Measurements from ENCODE around the gene PSD4.
A peak's percentile ranks its signal among the peaks of the same experiment; 100 is the strongest.
"Not testable (repeated sequence)": the region's sequence is repeated elsewhere in the genome, so short reads cannot be mapped to it uniquely, and the experiment has no call there.

The PSD4 gene

DNA sequence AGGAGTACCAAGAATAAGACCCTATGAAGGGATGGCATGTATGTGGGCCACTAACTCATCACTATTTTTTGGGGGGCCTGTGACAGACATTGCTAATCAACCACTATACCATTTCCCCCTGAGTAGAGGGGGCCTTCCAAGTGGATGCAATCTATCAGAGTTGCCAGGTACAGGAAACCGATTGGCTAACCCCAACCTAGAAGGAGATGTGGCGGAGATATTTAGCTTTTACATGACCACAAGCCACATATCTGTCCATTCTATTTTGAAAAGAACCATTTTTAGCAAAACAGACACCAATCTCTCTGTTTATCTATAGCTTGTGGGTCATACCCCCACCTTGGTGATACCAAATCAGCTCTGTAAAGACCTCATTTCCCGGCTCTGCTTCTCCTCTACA, 53.9 kb downstream of the PSD4 start:
- H3K4me3 ChIP-seq, result no peak overlapping the region
- no peaks in the 10 kb centered on the region for H3K36me3 ChIP-seq (replicated peaks)
- no peaks in the 10 kb centered on the region for H3K4me1 ChIP-seq
- no peak for DNase-seq (ENCODE audit: low spot score in 2 of 2)
- in situ Hi-C loops (cut with MboI; ENCODE audit: low sequenced_read_pairs), result no loop called here
- no peaks in the 10 kb centered on the region for H3K27me3 ChIP-seq (ENCODE audit: low read depth)
- H3K9me3 ChIP-seq, result no peaks in the 10 kb centered on the region

DNA sequence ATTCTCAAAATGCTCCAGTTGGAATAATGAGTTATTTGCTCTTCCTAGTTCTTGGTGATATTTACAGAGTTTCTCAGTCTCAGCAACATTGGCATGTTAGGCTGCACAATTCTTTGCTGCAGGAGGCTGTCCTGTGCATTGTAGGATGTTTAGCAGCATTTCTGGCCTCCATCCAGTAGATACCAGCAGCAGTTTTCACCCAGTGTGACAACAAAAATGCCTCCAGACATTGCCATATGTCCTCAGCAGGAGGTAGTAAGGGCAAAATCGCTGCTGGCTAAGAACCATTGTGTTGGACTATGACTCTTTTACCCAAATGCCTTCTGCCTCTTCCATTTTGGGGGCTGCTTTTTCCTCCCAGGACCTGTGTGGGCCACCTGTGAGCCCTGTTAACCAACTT, 54.6 kb downstream of the PSD4 start:
- in situ Hi-C loops (cut with MboI; ENCODE audit: low sequenced_read_pairs), result no loop called here
- DNase-seq (ENCODE audit: low spot score in 2 of 2), result no peak
- Histone ChIP-seq H3K9me3 (no peaks in the 10 kb centered on the region), H3K36me3 (replicated peaks) (no peaks in the 10 kb centered on the region), H3K27me3 (ENCODE audit: low read depth) (no peaks in the 10 kb centered on the region), H3K4me1 (no peaks in the 10 kb centered on the region), H3K4me3 (no peak overlapping the region)

DNA sequence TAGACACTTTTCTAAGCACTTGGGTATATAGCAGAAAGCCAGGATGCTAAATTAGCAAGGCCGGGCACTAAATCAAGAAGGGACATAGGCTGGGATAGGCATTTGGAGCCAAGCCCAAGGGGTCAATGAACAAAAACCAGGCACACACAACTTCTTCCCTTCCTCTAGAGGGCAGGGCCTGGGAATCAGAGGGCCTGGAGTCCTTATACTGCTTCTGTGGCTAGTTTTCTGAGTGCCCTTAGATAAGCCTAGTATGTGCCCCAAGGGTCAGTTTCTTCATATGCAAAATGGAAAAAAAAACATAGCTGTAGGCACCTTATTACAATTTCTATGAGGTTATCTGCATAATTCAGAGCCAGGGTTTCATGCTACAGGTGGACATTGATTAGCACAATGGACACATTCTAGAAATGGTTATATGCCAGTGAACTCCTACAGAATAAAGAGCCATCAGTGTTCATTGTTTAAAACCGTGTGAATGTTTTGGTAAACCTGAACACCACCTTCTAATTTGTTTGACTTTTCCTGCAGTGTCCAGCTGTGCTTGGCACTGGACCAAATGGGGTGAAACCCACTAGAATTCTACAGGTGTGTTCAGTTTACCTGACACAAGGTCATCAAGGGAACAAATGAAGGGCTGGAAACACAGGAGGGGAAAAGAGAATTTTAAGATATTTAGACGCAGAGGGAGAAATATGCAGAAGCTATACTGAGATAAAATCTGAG, 55.4 kb downstream of the PSD4 start:
- no peaks in the 10 kb centered on the region for H3K9me3 ChIP-seq
- H3K27me3 ChIP-seq (ENCODE audit: low read depth), result no peaks in the 10 kb centered on the region
- in situ Hi-C loops (cut with MboI; ENCODE audit: low sequenced_read_pairs), result no loop called here
- H3K4me3 ChIP-seq, result no peak overlapping the region
- no peaks in the 10 kb centered on the region for H3K36me3 ChIP-seq (replicated peaks)
- peak in 1 of 2 experiments; percentile 9 for DNase-seq (ENCODE audit: low spot score in 2 of 2)
- H3K4me1 ChIP-seq, result no peaks in the 10 kb centered on the region

DNA sequence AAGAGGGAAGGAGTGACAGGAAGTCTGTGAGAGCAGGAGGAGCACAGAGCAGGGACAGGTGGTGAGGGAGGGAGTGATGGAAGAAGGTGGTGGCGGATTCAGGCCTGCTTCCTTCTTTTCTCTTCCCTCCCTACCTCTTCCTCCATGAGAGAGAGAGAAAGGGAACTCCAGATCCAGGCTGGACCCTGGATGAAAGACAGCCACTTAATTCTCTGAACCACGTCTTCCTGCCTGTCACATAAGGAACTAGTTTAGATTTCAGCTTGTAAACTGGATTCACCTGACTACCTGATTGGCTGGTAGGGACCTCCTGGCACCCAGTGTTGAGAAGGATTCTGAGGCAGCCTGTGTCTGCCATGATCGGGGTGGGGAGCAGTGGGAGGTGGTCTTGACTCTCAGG, 56.0 kb downstream of the PSD4 start:
- in situ Hi-C loops (cut with MboI; ENCODE audit: low sequenced_read_pairs), result no loop called here
- no peak for DNase-seq (ENCODE audit: low spot score in 2 of 2)
- Histone ChIP-seq H3K9me3 (no peaks in the 10 kb centered on the region), H3K4me3 (no peak overlapping the region), H3K4me1 (no peaks in the 10 kb centered on the region), H3K27me3 (ENCODE audit: low read depth) (no peaks in the 10 kb centered on the region), H3K36me3 (replicated peaks) (no peaks in the 10 kb centered on the region)

DNA sequence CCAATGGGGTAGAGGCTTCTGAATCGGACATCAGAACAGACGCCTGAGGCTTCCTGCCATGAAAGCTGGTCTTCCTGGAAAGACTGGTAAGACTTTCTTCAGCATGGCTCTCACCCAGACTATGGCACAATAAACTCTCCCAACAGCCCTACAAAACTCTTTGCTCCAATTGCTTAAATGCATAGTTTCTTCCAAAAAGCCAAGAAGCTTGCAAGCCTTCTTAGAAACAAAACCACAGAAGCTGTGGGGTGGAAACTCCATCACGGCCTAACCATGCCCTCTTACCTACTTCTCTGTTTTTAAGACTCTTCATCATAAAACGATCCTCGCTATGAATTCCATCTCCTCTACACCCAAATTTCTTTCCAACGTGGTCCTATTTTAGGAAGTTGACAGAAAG, 56.8 kb downstream of the PSD4 start:
- DNase-seq (ENCODE audit: low spot score in 2 of 2), result no peak
- in situ Hi-C loops (cut with MboI; ENCODE audit: low sequenced_read_pairs), result no loop called here
- no peaks in the 10 kb centered on the region for H3K27me3 ChIP-seq (ENCODE audit: low read depth)
- H3K9me3 ChIP-seq, result no peaks in the 10 kb centered on the region
- H3K4me1 ChIP-seq, result no peaks in the 10 kb centered on the region
- no peaks in the 10 kb centered on the region for H3K36me3 ChIP-seq (replicated peaks)
- H3K4me3 ChIP-seq, result no peak overlapping the region

DNA sequence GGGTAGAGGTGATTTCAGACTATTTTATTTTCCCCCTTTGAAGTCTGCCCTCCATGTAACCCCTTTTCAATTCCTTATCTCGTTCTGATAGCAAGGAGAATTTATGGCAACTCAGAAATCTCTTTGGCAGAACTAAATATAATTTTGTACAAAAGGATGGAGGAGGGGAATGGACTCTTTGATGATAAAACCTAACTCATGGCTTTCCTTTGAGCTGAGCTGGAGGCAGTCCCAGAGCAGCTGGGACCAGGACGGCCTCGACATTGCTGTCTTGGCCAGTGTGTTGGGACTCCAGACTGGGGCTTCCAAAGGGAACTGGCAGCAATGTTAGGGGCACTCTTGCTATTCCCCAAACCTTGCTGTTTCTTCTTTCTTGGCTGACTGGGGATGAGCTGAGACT, 57.3 kb downstream of the PSD4 start:
- no peak for DNase-seq (ENCODE audit: low spot score in 2 of 2)
- Histone ChIP-seq H3K36me3 (replicated peaks) (no peaks in the 10 kb centered on the region), H3K27me3 (ENCODE audit: low read depth) (no peaks in the 10 kb centered on the region), H3K9me3 (no peaks in the 10 kb centered on the region), H3K4me1 (no peaks in the 10 kb centered on the region), H3K4me3 (no peak overlapping the region)
- in situ Hi-C loops (cut with MboI; ENCODE audit: low sequenced_read_pairs), result no loop called here

DNA sequence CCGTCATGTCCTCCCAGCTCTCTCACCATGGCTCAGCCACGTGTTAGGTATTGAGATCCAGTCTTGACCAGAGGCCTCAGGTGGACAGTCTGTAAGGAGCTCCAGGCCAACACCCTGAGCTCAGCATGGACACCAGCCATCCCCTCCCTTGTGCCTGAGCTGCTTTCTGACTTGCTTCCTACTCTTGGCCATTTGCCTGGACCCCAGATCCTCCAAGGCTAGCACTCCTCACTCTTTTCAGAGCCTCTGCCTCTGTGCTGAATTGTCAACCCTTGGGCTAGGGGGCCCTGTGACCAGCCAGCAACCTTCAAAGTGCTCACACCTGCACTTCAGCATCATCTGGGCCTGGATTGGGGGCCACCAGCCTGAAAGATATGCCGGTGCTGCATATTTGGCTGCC, 58.4 kb downstream of the PSD4 start:
- no peak for DNase-seq (ENCODE audit: low spot score in 2 of 2)
- peaks cover 1% of the 10 kb centered on the region for H3K4me1 ChIP-seq
- no peaks in the 10 kb centered on the region for H3K9me3 ChIP-seq
- no peak overlapping the region for H3K4me3 ChIP-seq
- in situ Hi-C loops (cut with MboI; ENCODE audit: low sequenced_read_pairs), result no loop called here
- no peaks in the 10 kb centered on the region for H3K27me3 ChIP-seq (ENCODE audit: low read depth)
- H3K36me3 ChIP-seq (replicated peaks), result peaks cover 5% of the 10 kb centered on the region

DNA sequence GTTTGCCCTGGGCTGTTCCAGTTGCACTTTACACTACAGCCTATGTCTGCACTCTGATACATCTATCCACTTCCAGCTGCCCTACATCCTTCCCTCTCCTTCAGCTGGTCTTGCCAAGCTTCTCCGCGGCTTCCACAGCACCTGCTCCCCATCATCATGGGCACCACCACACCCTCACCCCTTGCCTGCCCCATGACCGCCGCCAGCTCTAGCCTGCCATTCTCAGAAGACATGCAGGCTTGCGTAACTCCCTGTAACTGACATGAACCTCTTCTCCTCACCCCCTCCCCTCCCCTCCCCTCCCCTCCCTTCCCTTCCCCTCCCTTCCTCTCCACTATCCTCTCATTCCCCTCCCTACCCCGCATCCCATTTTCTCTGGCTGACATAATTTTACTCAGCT, 59.0 kb downstream of the PSD4 start:
- Histone ChIP-seq H3K27me3 (ENCODE audit: low read depth) (no peaks in the 10 kb centered on the region), H3K9me3 (no peaks in the 10 kb centered on the region), H3K4me3 (no peak overlapping the region), H3K4me1 (peaks cover 7% of the 10 kb centered on the region), H3K36me3 (replicated peaks) (peaks cover 11% of the 10 kb centered on the region)
- in situ Hi-C loops (cut with MboI; ENCODE audit: low sequenced_read_pairs), result no loop called here
- DNase-seq (ENCODE audit: low spot score in 2 of 2), result no peak

DNA sequence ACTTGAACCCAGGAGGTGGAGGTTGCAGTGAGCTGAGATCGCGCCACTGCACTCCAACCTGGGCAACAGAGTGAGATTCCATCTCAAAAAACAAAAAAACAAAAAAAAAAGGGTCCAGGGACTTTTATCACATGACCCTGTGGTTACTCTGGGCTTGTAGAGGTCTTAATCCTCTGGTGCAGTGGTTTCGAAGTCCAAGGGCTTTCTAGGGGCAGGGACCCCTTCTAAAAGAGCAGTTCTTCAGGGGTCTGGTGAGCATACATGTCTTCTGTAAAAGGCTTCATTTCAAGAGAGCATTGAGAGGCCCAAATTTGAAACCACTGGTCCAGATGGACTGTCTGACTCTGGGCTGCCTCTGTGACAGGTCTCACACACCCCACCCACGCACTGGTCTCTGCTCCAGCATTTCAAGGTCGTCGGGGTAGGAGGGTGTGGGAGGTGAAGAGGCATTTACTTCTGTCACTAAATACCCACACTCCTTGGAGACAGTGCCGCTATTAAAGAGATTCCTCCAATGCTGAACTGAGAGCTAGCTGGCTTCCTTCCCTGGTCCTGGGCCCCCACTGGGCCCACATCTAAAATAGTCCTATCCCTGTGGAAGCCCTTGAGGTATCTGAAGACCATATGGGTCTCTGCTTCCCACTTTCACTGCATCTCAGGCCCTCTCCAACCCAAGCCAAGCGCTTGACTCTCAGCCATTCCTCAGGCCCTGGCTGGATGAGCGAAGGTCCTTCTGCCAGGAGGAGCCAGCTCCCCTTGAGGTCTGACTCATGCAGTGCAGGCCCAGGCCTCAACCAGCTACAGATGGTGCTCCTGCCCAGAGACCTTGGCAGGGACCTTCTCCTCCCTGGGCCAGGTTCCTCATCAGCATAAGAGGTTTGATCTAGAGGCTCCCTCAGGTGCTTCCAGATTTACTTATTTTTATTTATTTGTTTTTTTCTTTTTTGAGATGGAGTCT, 60.1 kb downstream of the PSD4 start:
- no peak overlapping the region for H3K4me3 ChIP-seq
- no peaks in the 10 kb centered on the region for H3K27me3 ChIP-seq (ENCODE audit: low read depth)
- DNase-seq (ENCODE audit: low spot score in 2 of 2), result peak in 1 of 2 experiments; percentile 29
- peaks cover 7% of the 10 kb centered on the region for H3K4me1 ChIP-seq
- H3K9me3 ChIP-seq, result no peaks in the 10 kb centered on the region
- peaks cover 23% of the 10 kb centered on the region for H3K36me3 ChIP-seq (replicated peaks)
- in situ Hi-C loops (cut with MboI; ENCODE audit: low sequenced_read_pairs), result no loop called here

DNA sequence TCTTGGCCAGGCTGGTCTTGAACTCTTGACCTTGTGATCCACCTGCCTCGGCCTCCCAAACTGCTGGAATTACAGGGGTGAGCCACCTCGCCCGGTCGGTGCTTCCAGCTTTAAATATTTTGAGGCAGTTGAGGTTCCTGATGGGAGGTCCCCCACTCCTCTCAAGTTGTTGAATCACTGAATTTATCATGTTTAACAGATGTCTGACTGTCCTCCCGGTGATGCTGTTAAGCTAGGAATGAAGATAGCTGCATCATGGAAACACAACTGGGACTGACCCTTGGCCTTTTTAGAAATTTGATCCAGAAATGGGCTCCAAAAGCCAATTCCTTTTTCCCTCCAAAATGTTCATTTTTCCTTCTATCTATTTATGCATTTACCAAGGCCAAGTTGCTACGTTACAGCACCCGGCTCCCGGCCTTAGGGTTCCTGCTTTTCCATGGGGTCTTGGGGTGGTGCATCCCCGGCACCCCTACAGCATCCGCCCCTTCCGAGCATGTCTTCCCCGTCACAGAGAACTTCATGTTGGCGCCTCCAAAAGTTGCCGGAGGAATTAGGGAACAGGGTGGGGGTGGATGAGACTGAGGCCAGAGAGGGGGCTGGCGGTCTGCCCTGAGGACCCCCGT, 61.1 kb downstream of the PSD4 start:
- in situ Hi-C loops (cut with MboI; ENCODE audit: low sequenced_read_pairs), result no loop called here
- H3K27me3 ChIP-seq (ENCODE audit: low read depth), result no peaks in the 10 kb centered on the region
- H3K9me3 ChIP-seq, result no peaks in the 10 kb centered on the region
- DNase-seq (ENCODE audit: low spot score in 2 of 2), result no peak
- peak overlapping the region; percentile 70 for H3K4me3 ChIP-seq
- H3K4me1 ChIP-seq, result peaks cover 7% of the 10 kb centered on the region
- H3K36me3 ChIP-seq (replicated peaks), result peaks cover 32% of the 10 kb centered on the region

DNA sequence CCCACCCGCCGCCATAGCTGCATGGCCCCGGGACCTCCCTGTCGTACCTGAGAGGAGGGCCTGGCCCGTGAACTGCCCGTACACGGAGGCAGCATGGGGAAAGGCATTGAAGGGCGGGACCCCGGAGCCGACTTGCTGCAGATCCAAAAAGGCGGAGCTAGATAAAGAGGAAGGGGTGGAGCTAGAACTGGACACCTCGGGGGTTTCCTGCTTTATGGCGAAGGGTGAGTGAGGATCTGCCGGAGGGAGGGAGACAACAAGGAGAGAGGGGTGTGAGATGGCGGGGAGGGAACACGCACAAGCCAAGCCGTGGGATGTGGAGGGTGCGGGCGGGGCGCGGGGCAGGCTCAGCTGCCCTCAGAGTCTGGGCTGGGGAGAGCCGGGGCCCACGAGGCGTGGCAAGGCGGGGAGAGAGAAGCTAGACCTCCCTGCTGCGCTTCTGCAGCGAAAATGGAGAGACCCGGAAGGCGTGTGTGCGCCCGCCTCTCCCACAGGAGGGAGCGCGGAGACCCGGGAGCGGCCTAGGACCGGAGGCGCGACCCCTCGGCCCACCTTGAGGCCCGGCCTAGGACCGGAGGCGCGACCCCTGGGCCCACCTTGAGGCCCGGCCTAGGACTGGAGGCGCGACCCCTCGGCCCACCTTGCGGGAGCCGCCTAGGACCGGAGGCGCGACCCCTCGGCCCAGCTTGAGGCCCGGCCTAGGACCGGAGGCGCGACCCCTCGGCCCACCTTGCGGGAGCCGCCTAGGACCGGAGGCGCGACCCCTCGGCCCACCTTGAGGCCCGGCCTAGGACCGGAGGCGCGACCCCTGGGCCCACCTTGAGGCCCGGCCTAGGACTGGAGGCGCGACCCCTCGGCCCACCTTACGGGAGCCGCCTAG, 61.8 kb downstream of the PSD4 start:
- H3K4me1 ChIP-seq; H3K27me3 ChIP-seq (ENCODE audit: low read depth); in situ Hi-C loops (cut with MboI; ENCODE audit: low sequenced_read_pairs); H3K9me3 ChIP-seq: not testable (repeated sequence)
- peak overlapping the region; percentile 70 for H3K4me3 ChIP-seq
- H3K36me3 ChIP-seq (replicated peaks), result peaks cover 40% of the 10 kb centered on the region
- peak; percentile 94 for DNase-seq (ENCODE audit: low spot score in 2 of 2)

DNA sequence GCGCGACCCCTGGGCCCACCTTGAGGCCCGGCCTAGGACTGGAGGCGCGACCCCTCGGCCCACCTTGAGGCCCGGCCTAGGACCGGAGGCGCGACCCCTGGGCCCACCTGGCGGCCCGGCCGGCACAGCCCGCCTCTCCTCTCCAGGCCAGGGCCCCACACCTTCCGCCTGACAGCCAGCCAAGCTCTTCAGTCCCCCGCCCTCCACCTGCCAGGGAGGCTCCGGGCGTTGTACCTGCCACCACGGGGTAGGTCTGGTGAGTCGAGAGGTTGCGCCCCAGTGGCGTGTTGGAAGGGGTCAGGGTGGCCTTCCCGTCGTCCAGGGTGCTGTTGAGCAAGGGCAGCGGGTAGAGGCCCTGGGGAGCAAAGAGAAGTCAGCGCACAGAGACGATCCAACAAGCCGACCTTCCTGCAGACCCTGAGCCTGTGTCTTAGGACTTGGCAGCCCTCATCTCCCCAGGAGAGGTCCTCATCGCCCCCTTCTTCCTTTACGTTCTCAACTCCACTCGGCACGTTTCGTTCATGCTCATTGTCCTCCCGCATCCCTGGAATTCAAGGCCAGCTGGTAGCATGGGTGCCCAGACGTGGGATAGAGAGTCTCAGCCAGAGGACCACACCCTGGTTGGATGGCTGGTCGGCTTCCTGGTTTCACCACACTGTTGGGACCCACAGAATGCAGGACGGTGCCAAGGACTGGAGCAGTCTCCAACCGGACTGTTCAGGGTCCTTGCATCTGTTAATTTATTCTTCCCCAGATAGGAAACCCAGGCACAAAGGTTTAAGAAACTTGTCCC, 62.8 kb downstream of the PSD4 start:
- no peaks in the 10 kb centered on the region for H3K27me3 ChIP-seq (ENCODE audit: low read depth)
- H3K4me1 ChIP-seq, result peaks cover 7% of the 10 kb centered on the region
- peaks cover 42% of the 10 kb centered on the region for H3K36me3 ChIP-seq (replicated peaks)
- no peaks in the 10 kb centered on the region for H3K9me3 ChIP-seq
- peak in 1 of 2 experiments; percentile 29 for DNase-seq (ENCODE audit: low spot score in 2 of 2)
- H3K4me3 ChIP-seq, result peak overlapping the region; percentile 43
- in situ Hi-C loops (cut with MboI; ENCODE audit: low sequenced_read_pairs), result no loop called here

Measured in HAP-1 (cell line).